Right lobe of liver (tissue), 6 donors: ENCODE measurements around the gene SBF1. TPM values are rescaled to one million over a fixed set of nuclear protein-coding genes. Genes with fewer than 3 reads are reported as not detected.

Source experiments
- ATAC-seq, 4 donors: fragments of 200-7000 bp; cut with Tn5 transposase; one replicate each; pipeline ENCODE4 v1.9.1; 2020; ENCODE audit warnings: mild to moderate bottlenecking in 4 of 4, moderate library complexity in 4 of 4
- DNase-seq, 3 donors: peaks; one replicate each; pipeline ENCODE4 v3.0.0-alpha.2; 2020
- H3K27ac ChIP-seq, 3 donors: fragments of 200-600 bp; one replicate each; pipeline ENCODE4 v1.8.0; 2022
- H3K27me3 ChIP-seq, 2 donors: fragments of 200-600 bp; one replicate each; pipeline ENCODE4 v1.8.0; 2022
- H3K36me3 ChIP-seq, 4 donors: fragments of 200-600 bp; sonication (generic) in 1 of 4; one replicate each; pipeline versions ENCODE4 v1.5.1 to v1.8.0; 2017 to 2022; ENCODE audit warnings: control low read depth in 1 of 4
- H3K4me1 ChIP-seq, 4 donors: fragments of 200-600 bp; sonication (generic) in 1 of 4; one replicate each; pipeline versions ENCODE4 v1.5.1 to v1.8.0; 2017 to 2022; ENCODE audit warnings: control low read depth in 1 of 4
- H3K4me3 ChIP-seq, 3 donors: fragments of 200-600 bp; one replicate each; pipeline ENCODE4 v1.8.0; 2022
- H3K9me3 ChIP-seq, 4 donors: fragments of 200-600 bp; sonication (generic) in 1 of 4; one replicate each; pipeline versions ENCODE4 v1.5.1 to v1.8.0; 2017 to 2022; ENCODE audit warnings: control low read depth in 1 of 4
- POLR2A ChIP-seq: fragments of 450-650 bp; IDR thresholded peaks from one replicate; pipeline ENCODE4 v1.6.1; 2017; ENCODE audit warnings: antibody characterized with exemption, mild to moderate bottlenecking
- WGBS: methylation state at CpG from one replicate; pipeline ENCODE4 v1.1.6; 2018; ENCODE audit warnings: low coverage, low lambda C conversion rate; ENCODE audit not compliant: insufficient coverage; ENCODE audit errors: missing lambda C conversion rate; 5-methylcytosine and 5-hydroxymethylcytosine counted together
- intact Hi-C, 2 donors: fragments of 100-400 bp; cut with DNase I; formaldehyde crosslinking; loops; one replicate each; pipeline versions ENCODE4 v1.11.2 to v1.14.1; 2022
- total RNA-seq, 6 experiments: library from RNA; depleted of rRNA in 2 of 6; stranded (reverse); fragments of >200 nt in 2 of 6; fragmentation: NEBNext Ultra II Directional in 3 of 6; extraction: Animal tissue kit (Norgen Biotek cat#: 25700) in 3 of 6; gene quantifications; one replicate each; pipeline versions ENCODE4 v1.1.0 to v1.2.4, GENCODE V29; 2016 to 2023
- TF ChIP-seq, protein P1 (sequence below), 4 donors: fragments of 200-600 bp in 3 of 4; fragments of 450-650 bp in 1 of 4; IDR thresholded peaks; one replicate each; pipeline versions ENCODE4 v1.5.1 to v1.8.0; 2016 to 2022; ENCODE audit warnings: antibody characterized with exemption in 4 of 4, mild to moderate bottlenecking in 2 of 4
- donor health status: DM: no; HTN: yes; CAD: no.
- donor health status: DM: no; HTN: no; CAD: no.
- donor health status: DM: no; HTN: no; CAD: no.
- donor health status: DM: no; HTN: yes; CAD: no.
- donor health status: DM: no; HTN: yes; CAD: no.

Gene SBF1
- total RNA-seq, 6 experiments from 2014 or later, result 18.3 to 28.9 (median 22.8) TPM

GRCh38 chr22:50408311-50408710 is 66.5 kb downstream of the SBF1 start:
- ATAC-seq (no peak), DNase-seq (no peak)
- no peaks in the 10 kb centered on the region for H3K27me3 ChIP-seq
- 97% methylated on average over 8 of the region's 13 CpGs for WGBS
- H3K27ac ChIP-seq, result no peak overlapping the region
- intact Hi-C loops, result no loop called here
- TF ChIP-seq POLR2A, result no peak
- TF ChIP-seq, protein P1, sequence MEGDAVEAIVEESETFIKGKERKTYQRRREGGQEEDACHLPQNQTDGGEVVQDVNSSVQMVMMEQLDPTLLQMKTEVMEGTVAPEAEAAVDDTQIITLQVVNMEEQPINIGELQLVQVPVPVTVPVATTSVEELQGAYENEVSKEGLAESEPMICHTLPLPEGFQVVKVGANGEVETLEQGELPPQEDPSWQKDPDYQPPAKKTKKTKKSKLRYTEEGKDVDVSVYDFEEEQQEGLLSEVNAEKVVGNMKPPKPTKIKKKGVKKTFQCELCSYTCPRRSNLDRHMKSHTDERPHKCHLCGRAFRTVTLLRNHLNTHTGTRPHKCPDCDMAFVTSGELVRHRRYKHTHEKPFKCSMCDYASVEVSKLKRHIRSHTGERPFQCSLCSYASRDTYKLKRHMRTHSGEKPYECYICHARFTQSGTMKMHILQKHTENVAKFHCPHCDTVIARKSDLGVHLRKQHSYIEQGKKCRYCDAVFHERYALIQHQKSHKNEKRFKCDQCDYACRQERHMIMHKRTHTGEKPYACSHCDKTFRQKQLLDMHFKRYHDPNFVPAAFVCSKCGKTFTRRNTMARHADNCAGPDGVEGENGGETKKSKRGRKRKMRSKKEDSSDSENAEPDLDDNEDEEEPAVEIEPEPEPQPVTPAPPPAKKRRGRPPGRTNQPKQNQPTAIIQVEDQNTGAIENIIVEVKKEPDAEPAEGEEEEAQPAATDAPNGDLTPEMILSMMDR (IDR thresholded peaks at IDR 0.05), result no peak
- peaks cover 0 to 27% (median 12%) of the 10 kb centered on the region in 4 donors for H3K4me1 ChIP-seq
- H3K36me3 ChIP-seq, result peaks cover 0 to 26% (median 14%) of the 10 kb centered on the region in 4 donors
- no peak overlapping the region for H3K4me3 ChIP-seq
- no peaks in the 10 kb centered on the region for H3K9me3 ChIP-seq

DNA sequence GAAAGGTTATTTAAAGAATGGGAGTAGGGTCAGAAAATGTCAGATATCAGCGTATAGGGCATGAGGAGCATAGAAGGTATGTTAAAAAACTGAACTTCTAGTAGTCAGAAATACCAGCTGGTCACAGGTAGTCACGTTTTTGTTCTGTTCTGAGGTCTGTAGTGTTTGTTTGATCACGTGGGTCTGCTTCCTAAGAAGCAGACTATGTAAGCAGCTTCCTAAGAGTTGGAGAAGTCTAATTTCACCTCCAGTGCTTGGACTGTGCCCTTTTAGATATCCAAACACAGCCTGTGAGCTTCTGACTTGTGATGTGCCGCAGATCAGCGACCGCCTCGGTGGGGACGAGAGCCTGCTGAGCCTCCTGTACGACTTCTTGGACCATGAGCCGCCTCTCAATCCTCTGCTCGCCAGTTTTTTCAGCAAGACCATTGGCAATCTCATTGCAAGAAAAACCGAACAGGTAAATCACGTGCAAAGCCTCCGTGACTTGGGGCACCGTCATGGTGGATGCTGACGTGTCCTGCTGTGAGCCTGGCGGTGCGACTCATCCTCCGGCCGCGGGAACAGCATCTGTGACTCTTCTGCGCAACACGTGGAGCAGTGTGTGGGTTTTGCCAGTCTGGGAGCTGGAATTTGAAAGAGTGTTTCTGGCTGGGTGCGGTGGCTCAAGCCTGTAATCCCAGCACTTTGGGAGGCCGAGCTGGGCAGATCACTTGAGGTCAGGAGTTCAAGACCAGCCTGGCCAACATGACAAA is 68.2 kb downstream of the SBF1 start:
- no peak for DNase-seq
- no peak for ATAC-seq
- intact Hi-C loops, result no loop called here
- Histone ChIP-seq H3K4me1 (peaks cover 0 to 38% (median 16%) of the 10 kb centered on the region in 4 donors), H3K36me3 (peaks cover 0 to 25% (median 11%) of the 10 kb centered on the region in 4 donors), H3K27me3 (no peaks in the 10 kb centered on the region), H3K9me3 (no peaks in the 10 kb centered on the region), H3K4me3 (no peak overlapping the region), H3K27ac (peak overlapping the region in 1 of 3 donors; percentile 4)
- WGBS, result 94% methylated on average over 20 of the region's 25 CpGs
- no peak for TF ChIP-seq POLR2A
- TF ChIP-seq, protein P1 (IDR thresholded peaks at IDR 0.05), result no peak

- peak; percentile 51 to 72 (median 61) for ATAC-seq
- TF ChIP-seq, protein P1 (IDR thresholded peaks at IDR 0.05), result no peak
- no peak for TF ChIP-seq POLR2A
- peaks cover 0 to 22% (median 11%) of the 10 kb centered on the region in 4 donors for H3K36me3 ChIP-seq
Observed at GRCh38 chr22:50403701-50404101, 71.1 kb downstream of the SBF1 start.

DNA sequence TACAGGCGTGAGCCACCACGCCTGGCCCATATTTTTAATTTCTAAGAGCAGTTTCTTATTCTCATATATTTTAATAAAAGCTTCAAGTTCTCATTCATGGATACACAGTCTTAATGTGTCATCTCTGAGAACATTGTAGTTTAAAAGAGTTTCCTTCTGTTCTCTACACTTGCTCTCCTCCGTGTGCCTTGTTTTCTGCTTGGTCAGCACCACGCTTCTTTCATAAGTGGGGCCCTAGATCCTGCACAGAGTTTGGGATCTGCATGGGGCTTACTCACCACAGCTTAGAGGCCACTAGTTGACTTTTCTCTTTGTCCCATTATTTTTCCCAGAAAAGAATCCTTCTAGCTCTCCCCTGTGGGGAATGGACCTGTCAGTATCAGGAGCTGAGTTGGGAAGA is 72.9 kb downstream of the SBF1 start:
- intact Hi-C loops, result no loop called here

More at GRCh38 chr22:50403701-50404101, 71.1 kb downstream of the SBF1 start:
- Histone ChIP-seq H3K27me3 (no peaks in the 10 kb centered on the region), H3K4me1 (peaks cover 7 to 58% (median 33%) of the 10 kb centered on the region in 4 donors), H3K9me3 (no peaks in the 10 kb centered on the region), H3K4me3 (no peak overlapping the region), H3K27ac (peak overlapping the region; percentile 17 to 95 (median 86))
- intact Hi-C loops, result no loop called here
- peak; percentile 71 to 82 (median 78) for DNase-seq
- WGBS, result 0% methylated on average over 3 of the region's 8 CpGs

More for the DNA sequence above, 72.9 kb downstream of the SBF1 start:
- 76% methylated on average over 4 of the region's 4 CpGs for WGBS
- H3K36me3 ChIP-seq, result peaks cover 0 to 9% (median 2%) of the 10 kb centered on the region in 4 donors
- no peaks in the 10 kb centered on the region for H3K27me3 ChIP-seq
- TF ChIP-seq POLR2A, result no peak
- TF ChIP-seq, protein P1 (IDR thresholded peaks at IDR 0.05), result no peak
- ATAC-seq (no peak), DNase-seq (no peak)
- H3K27ac ChIP-seq, result peak overlapping the region in 2 of 3 donors; percentile 59 to 95
- no peak overlapping the region for H3K4me3 ChIP-seq
- peaks cover 7 to 69% (median 40%) of the 10 kb centered on the region in 4 donors for H3K4me1 ChIP-seq
- no peaks in the 10 kb centered on the region for H3K9me3 ChIP-seq
